Activated CD8-positive, alpha-beta memory T cell treated with anti-CD3 and anti-CD28 coated beads for 1 hour (primary cell): ENCODE measurements around the gene CPLX1.
"Not testable (repeated sequence)": the region's sequence is repeated elsewhere in the genome, so short reads cannot be mapped to it uniquely, and the experiment has no call there.

Experiments used
- DNase-seq, 2 donors: peaks; one replicate each; pipeline ENCODE4 v3.0.0-alpha.2; 2020; ENCODE audit warnings: low read depth in 1 of 2; ENCODE audit errors: extremely low read depth in 1 of 2

CPLX1 gene

DNA sequence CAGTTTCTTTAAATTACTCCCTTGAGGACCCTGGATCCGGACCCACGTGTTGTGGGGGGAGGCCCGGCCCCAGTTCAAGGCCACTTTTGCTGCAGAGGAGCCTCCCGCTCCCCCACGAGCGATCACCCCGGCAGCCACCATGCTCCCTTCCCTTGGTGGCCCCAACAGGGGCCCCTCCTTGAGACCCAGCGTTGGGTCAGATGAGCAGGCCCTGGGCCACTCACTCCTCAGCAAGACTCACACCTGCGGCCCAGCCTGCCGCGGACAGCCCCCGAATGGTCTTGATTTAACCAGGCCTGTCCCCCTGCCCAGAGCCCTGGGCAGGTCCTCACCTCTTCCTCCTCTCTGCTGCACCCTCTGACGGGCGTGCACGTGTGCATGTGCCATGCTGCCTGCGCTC is 4.3 kb downstream of the CPLX1 start:
- DNase-seq, result no peak

DNA sequence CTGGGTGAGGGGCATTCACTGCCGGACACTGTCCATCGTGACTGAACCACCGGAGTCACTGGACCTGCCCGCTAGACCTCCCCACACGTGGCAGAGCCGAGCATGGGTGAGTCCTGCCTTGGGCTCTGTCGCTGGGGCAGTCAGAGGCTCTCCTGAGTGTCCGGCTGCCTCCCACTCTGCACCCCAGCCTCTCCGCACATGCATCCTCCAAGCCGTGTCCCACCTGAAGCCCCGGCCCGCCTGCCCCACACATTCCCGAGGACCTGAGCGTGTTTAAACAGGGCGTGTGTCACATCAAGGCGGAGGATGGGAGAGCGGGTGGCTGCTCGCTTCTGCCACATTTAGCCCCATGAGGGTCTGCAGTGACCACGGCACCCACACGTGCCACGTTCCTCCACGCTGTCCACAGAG is 4.7 kb downstream of the CPLX1 start:
- DNase-seq, result no peak

DNA sequence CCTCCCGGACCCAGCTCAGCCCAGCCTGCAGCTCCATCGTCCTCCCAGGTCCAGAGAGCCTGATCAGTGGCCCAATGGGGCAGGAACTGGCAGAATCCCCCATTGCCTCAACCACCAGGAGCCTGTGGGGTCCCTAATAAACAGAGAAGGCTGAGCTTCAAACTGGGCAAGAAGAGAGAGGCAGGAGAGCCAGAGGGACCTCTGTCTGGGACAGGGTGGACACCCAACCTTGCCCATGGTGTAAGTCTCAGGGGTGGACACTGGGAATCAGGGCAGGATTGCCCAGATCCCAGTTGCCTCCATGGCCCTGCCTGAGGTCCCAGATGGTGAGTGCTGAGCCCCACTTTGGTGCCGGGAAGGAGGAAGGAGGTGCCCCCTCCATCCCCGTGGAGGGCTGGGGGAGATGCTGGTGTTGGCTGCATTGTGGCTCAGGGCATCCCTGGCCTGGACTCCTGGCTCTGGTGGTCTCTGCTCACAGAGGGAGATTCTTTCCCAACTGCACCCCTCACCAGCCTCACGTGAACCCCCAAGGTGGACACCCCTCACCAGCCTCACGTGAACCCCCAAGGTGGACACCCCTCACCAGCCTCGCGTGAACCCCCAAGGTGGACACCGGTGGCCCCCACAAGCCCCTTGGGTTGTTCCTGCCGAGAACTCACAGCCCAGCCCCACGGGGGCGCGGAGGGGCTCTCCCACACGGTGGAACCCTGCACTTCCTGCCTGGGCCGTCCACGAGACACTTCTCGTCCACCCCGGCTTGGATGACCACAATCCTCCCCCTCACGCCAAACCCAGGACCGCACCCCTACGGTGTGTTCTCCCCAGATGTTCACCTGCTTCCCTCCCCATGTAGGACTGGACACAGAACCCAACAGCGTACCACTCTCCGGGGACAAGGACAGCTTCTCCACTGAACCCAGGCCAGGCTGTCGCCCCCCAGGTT is 5.4 kb downstream of the CPLX1 start:
- no peak for DNase-seq

- DNase-seq, result no peak
Measured at GRCh38 chr4:819401-820229, 6.3 kb downstream of the CPLX1 start.

DNA sequence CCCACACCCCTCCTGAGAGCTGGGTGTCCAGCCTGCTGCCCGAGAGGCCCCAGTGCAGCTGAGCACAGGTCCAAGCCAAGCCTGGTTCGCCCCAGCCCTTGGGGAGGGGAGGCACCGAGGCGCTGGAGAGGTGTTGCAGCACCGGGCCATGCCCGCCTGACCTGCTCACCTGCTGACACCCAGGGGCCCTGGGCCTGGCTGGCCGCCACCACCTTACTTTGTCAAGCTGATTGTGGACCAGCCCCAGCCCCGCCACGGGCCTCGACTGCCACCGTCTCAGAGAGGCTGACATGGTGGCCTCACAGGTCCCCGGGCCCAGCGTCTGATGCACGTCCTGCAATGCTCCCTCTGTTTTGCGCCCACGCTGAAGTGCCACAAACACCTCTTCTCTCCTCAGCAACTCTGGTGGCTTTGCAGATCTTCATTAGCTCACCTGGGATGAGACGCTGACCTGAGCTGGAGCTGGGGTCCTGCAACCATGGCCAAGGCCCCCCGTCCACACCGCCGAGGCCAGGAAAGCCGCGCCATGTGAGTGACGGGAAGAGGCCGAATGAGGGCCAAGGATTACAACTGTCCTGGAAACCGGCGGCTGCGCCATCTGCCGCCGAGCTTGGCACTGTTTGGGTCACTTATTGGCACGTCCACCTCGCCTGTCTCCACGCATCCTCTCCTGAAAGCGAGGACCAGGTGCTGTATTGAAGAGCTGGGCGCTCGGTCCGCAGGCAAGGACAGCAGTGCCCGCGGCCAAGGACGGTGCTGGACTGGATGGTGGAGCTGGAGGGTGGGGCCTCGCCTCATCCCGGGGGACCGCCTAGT is 7.6 kb downstream of the CPLX1 start:
- no peak for DNase-seq

DNA sequence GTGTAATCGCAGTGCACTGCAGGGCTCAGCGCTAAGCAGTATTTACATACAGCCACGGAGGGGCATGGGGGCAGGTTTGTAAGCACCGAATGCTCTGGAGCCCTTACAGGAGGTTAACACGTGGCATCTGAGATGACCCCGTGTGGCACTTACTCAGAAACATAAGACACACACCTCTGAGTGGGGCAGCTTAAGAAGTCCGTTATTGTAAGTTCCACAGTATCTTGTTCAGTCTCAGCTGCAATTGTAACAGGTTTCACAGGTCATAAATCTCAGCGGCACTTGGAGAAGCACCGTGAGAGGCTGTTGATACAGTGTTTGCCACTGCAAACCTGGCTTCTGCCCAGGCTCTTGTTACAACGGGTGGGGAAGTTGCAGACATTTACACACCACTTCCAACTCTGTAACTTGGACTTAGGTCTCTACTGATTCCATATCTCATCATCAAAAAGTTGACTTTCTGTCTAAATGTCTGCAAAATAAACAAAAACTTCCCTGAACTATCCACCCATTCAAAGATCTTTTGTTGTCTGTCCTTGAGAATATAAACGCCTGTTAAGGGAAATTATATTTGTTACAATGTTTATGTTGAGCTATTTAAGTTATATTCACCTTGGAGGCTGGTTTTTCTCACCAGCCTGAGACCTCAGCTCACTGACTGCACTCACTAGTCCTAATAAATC is 10.3 kb downstream of the CPLX1 start:
- DNase-seq, result no peak

- DNase-seq, result no peak
Measured at GRCh38 chr4:814312-814850, 11.5 kb downstream of the CPLX1 start.

GRCh38 chr4:813900-814299 is 12.0 kb downstream of the CPLX1 start:
- DNase-seq, result no peak

DNA sequence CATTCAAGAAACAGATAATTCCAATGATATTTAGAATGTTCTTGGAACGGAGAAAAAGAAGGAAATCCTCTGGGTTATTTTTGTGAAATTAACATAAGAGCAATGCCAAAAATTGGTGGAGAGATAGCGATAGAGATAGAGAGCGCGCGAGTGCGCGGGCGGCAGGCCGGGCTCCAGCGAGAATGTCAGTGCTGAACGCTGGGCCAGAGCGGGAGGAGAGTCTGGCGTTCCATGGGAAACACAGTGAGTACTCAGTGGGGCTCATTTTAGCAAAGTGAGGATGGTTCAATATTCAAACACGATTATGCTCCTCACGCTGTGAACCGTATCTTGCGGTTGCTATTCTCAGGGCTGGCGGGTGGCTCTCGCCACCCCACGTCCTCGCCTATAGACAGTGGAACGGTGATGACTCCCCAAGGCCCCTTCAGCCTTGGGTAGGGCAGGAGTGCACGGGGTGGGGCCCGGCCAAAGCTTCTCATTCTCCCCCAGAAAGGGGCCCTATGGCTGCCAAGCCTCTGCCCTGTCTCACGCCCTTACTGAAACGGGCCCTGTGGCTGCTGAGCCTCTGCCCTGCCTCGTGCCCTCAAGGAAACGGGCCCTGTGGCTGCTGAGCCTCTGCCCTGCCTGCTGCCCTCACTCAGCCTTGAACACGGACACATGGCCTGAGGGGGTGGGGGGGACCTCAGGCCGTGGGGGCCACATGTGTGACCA is 16.9 kb downstream of the CPLX1 start:
- DNase-seq, result no peak

DNA sequence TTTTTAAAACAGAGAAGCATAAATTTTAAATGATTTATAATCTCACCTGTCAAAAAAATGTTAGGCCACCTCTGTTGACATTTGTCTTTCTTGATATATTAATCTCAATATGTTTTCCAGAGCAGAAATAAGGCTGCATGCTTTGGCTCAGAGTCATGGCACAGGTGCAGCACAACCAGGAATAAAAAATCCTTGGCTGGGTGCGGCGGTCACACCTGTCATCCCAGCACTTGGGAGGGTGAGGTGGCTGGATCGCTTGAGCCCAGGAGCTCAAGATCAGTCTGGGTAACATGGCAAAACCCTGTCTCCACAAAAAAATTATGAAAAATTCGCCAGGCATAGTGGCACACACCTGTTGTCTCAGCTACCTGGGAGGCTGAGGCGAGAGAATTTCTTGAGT is 18.1 kb downstream of the CPLX1 start:
- DNase-seq, result no peak

DNA sequence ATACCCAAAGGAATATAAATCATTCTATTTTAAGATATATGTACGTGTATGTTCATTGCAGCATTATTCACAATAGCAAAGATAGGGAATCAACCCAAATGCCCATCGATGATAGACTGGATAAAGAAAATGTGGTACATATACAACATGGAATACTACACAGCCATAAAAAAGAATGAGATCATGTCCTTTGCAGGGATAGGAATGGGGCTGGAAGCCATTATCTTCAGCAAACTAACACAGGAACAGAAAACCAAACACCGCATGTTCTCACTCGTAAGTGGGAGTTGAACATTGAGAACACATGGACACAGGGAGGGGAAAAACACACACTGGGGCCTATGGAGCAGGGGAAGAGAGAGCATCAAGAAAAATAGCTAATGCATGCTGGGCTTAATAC is 18.9 kb downstream of the CPLX1 start:
- not testable (repeated sequence) for DNase-seq

DNA sequence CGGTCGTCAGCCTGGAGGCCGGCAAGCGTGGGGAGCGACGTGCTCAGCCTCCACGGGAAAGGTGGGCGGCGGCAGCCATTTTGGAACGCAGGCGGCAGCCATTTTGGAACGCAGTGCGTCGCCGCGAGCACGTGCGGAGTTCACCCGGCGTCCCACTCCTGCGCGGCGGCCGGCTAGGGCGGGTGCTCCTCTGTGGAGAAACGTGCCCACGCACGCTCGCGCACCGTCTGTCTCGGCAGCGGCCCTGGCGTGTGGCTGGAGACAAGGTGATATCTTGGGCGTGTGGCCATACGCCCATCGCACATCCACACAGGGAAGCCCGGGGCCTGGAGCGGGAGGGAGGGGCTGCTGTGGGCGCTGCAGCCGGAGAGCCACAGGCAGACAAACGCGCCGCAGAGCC is 21.1 kb downstream of the CPLX1 start:
- no peak for DNase-seq

- no peak for DNase-seq
Measured at GRCh38 chr4:803884-804283, 22.0 kb downstream of the CPLX1 start.

DNA sequence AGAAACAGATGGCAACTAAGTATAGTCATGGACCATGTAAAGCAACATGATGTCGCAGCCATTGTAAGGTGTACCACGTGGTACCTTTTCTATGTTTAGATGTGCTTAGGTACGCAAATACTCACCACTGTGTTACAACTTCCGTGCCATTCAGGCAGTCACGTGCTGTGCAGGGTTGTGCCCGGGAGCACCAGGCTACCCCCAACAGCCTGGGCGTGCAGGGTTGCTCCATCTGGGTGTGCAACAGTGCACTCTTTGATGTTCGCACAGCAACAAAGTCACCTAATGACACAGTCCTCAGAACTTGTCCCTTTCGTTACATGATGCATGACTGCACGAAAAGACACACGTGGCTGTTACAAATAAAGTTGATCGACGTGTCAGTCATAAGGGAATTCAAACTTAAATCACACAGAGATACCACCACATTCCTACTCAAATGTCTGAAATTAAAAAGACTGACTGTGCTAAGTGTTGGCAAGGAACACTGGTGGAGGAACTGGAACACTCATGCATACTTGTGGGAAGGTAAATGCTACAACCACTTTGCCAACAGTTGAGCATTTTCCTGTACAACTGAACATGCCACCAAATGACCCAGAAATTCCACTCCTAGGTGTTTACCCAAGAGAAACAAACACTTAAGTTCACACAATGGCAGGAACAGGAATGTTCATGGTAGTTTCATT is 24.3 kb downstream of the CPLX1 start:
- no peak for DNase-seq

- DNase-seq, result no peak
Measured at GRCh38 chr4:797066-797465, 28.9 kb downstream of the CPLX1 start.

DNA sequence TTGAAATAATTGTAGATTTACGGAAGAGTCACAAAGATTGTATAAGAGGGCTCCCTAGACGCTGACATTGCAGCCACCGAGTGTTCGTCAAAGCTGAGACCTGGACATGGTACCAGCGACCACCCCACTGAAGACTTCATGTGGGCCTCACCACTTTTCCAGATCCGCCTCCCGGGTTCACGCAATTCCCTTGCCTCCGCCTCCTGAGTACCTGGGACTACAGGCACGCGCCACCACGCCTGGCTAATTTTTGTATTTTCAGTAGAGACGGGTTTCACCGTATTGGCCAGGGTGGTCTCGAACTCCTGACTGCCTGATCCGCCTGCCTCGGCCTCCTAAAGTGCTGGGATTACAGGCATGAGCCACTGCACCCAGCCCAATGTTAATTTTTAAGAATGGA is 29.7 kb downstream of the CPLX1 start:
- DNase-seq, result no peak

- no peak for DNase-seq
Measured at GRCh38 chr4:795726-796119, 30.2 kb downstream of the CPLX1 start.

- DNase-seq, result no peak
Measured at GRCh38 chr4:794900-795725, 30.8 kb downstream of the CPLX1 start.
